ENCODE results near the gene SLC36A1.

The SLC36A1 gene

DNA sequence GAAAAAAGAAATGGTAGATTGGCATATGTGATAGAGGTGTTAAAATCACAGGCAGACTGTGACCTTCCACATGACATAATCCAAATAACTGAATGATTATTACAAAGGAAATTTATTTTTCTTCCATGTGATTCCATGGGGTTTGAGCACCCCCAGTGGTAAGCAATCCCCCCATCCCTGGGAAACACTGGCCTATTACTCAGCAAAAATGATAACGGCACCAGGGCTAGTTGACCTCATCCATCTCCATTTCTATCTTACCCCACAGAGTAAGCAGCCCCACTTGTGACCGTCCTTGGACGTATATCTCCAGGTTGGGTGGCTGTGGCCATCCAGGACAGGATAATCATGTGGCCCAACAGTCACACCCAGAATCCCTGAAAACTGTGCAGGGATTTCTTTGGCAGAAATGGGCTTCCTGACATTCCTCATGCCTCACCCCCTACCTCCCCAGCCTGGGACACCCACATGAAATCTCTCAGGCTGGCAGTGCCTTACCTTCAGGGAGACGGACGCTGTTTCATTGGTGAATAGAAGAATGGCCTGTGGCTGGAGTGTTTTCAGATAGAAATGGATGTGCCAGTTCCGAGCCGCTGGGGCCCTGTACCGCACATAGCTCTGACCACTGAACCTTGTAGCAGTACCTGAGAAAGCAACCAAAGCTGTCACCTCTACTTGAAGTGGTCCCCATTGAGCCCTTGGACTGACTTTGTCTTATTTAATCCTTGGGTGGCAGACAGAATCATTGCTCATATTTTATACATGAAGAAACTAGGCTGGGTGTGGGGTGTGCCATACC, 69.9 kb downstream of the SLC36A1 start:
- TF ChIP-seq, protein P1, sequence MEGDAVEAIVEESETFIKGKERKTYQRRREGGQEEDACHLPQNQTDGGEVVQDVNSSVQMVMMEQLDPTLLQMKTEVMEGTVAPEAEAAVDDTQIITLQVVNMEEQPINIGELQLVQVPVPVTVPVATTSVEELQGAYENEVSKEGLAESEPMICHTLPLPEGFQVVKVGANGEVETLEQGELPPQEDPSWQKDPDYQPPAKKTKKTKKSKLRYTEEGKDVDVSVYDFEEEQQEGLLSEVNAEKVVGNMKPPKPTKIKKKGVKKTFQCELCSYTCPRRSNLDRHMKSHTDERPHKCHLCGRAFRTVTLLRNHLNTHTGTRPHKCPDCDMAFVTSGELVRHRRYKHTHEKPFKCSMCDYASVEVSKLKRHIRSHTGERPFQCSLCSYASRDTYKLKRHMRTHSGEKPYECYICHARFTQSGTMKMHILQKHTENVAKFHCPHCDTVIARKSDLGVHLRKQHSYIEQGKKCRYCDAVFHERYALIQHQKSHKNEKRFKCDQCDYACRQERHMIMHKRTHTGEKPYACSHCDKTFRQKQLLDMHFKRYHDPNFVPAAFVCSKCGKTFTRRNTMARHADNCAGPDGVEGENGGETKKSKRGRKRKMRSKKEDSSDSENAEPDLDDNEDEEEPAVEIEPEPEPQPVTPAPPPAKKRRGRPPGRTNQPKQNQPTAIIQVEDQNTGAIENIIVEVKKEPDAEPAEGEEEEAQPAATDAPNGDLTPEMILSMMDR (conservative IDR thresholded peaks at IDR 0.05), result no peak
- H3K27ac ChIP-seq, result no peak overlapping the region

- TF ChIP-seq, protein P1 (conservative IDR thresholded peaks at IDR 0.05), result peak; percentile 37
- H3K27ac ChIP-seq, result no peak overlapping the region
These were observed 72.9 kb downstream of the SLC36A1 start for GRCh38 chr5:151520294-151520693.

GRCh38 chr5:151522226-151522625, 74.8 kb downstream of the SLC36A1 start:
- TF ChIP-seq, protein P1 (conservative IDR thresholded peaks at IDR 0.05), result no peak
- no peak overlapping the region for H3K27ac ChIP-seq

DNA sequence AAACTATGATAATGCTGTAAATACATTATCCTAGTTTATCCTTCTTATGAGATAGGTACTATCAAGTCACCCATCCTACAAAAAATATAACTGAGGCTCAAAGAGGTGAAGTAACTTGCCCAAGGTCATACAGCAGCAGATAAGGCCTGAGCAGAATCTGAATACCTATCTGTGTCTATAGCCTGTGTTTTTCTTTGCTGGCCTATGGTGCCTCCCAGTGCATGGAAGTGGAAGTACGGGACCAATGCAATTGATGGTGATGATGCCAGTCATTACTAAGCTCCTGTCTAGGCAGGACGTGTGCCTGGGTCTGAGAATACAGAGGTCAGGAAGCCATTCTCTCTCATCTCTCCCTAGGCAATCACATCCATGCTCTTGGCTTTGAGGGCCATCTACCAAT, 75.9 kb downstream of the SLC36A1 start:
- H3K27ac ChIP-seq, result no peak overlapping the region
- TF ChIP-seq, protein P1 (conservative IDR thresholded peaks at IDR 0.05), result peak; percentile 82

GRCh38 chr5:151528153-151528552, 80.8 kb downstream of the SLC36A1 start:
- H3K27ac ChIP-seq, result no peak overlapping the region
- TF ChIP-seq, protein P1 (conservative IDR thresholded peaks at IDR 0.05), result no peak

GRCh38 chr5:151528996-151529395, 81.6 kb downstream of the SLC36A1 start:
- H3K27ac ChIP-seq, result no peak overlapping the region
- TF ChIP-seq, protein P1 (conservative IDR thresholded peaks at IDR 0.05), result no peak

DNA sequence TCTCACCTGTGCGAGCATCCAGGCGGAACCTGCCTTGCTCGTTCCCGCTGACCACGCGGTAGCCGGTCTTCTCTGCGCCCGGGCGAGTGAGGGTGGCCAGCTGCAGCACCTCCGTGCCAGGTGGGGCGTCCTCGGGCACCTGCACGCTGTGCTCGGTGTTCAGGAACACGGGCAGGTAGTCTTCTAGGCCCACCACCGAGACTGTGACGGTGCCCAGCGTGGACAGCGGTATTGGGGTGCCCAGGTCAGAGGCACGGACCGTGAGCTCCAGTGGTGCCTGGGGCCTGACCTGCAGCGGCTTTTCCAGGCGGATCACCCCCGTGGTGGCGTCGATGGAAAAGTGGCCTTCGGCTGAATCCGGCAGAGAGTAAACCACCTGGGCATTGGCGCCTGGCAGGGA, 84.2 kb downstream of the SLC36A1 start:
- no peak overlapping the region for H3K27ac ChIP-seq
- TF ChIP-seq, protein P1 (conservative IDR thresholded peaks at IDR 0.05), result no peak
